Ascending aorta (tissue), 2 donors: ENCODE data around the gene ANKFN1. TPM values are rescaled to one million over a fixed set of nuclear protein-coding genes. Genes with fewer than 3 reads are reported as not detected.

Source experiments
- DNase-seq, 2 donors: peaks; one replicate each; pipeline ENCODE4 v3.0.0-alpha.2; 2019; ENCODE audit warnings: low spot score in 2 of 2
- H3K27ac ChIP-seq, 2 donors: fragments of 200-600 bp; sonication (generic); one replicate each; pipeline ENCODE4 v1.5.1; 2016 to 2017; ENCODE audit warnings: mild to moderate bottlenecking in 1 of 2
- H3K27me3 ChIP-seq: fragments of 200-600 bp; sonication (generic); one replicate; pipeline ENCODE4 v1.5.1; 2017
- H3K36me3 ChIP-seq, 2 donors: fragments of 200-600 bp; sonication (generic); one replicate each; pipeline ENCODE4 v1.5.1; 2016
- H3K4me1 ChIP-seq, 2 donors: fragments of 200-600 bp; sonication (generic); one replicate each; pipeline ENCODE4 v1.5.1; 2016 to 2017; ENCODE audit warnings: mild to moderate bottlenecking in 1 of 2
- H3K4me3 ChIP-seq, 2 donors: fragments of 200-600 bp; sonication (generic); one replicate each; pipeline ENCODE4 v1.5.1; 2016 to 2017; ENCODE audit warnings: mild to moderate bottlenecking in 1 of 2
- H3K9me3 ChIP-seq, 2 donors: fragments of 200-600 bp; sonication (generic); one replicate each; pipeline ENCODE4 v1.5.1; 2016
- intact Hi-C: fragments of 100-400 bp; cut with DNase I; formaldehyde crosslinking; loops from one replicate; pipeline ENCODE4 v1.15.1; 2023
- total RNA-seq: library from RNA; depleted of rRNA; stranded (reverse); fragments of >200 nt; gene quantifications from one replicate; pipeline ENCODE4 v1.1.0, GENCODE V29; 2016
- TF ChIP-seq, protein P1 (sequence below), 3 experiments: fragments of 200-600 bp in 2 of 3; fragments of 450-650 bp in 1 of 3; sonication (generic) in 2 of 3; IDR thresholded peaks; one replicate each; pipeline ENCODE4 v1.5.1; 2016 to 2019; ENCODE audit warnings: antibody characterized with exemption in 3 of 3, mild to moderate bottlenecking in 1 of 3, moderate library complexity in 1 of 3

ANKFN1 gene
- total RNA-seq, 1 donor from 2014 or later, result not detected

DNA sequence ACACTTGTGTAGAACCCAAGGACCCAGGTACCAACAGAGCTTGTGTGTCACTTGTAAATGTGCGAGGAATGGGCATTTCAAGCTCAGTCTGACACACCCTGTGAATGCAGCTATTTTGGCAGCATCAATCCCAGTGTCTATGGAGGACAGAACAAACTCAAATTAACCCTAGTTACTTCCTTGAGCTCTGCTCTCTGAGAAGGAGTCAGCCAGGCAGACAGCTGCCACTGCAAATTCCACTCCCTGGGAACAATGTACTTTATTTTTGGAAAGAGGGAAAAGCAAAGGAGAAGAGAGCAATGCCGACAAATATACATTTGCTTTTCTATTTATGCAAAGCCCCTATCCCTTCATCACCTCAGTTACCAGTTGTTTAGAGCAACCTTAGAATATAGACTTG, 391.8 kb downstream of the ANKFN1 start:
- Histone ChIP-seq H3K27me3 (no peaks in the 10 kb centered on the region), H3K4me1 (no peaks in the 10 kb centered on the region), H3K36me3 (no peaks in the 10 kb centered on the region), H3K27ac (no peak overlapping the region), H3K4me3 (no peak overlapping the region), H3K9me3 (no peaks in the 10 kb centered on the region)
- DNase-seq, result no peak
- intact Hi-C loops, result no loop called here
- TF ChIP-seq, protein P1, sequence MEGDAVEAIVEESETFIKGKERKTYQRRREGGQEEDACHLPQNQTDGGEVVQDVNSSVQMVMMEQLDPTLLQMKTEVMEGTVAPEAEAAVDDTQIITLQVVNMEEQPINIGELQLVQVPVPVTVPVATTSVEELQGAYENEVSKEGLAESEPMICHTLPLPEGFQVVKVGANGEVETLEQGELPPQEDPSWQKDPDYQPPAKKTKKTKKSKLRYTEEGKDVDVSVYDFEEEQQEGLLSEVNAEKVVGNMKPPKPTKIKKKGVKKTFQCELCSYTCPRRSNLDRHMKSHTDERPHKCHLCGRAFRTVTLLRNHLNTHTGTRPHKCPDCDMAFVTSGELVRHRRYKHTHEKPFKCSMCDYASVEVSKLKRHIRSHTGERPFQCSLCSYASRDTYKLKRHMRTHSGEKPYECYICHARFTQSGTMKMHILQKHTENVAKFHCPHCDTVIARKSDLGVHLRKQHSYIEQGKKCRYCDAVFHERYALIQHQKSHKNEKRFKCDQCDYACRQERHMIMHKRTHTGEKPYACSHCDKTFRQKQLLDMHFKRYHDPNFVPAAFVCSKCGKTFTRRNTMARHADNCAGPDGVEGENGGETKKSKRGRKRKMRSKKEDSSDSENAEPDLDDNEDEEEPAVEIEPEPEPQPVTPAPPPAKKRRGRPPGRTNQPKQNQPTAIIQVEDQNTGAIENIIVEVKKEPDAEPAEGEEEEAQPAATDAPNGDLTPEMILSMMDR (IDR thresholded peaks at IDR 0.05), result no peak

DNA sequence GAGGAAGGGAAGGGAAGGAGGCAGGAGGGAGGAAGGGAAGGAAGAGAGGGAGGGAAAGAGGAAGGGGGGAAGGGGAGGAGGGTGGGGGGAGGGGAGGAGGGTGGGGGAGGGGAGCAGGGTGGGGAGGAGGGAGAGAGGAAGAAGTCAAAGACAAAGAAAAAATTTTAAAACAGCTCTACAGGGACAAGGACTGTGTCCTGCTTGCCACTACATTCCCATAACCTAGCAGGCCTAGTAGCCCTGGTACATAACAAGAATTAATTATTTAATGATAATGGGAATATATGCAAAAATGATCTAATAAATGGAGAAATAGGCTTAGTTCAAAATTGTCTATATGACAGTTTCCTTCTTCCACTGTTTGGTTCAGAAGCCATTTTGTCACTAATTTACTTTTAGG, 392.7 kb downstream of the ANKFN1 start:
- intact Hi-C loops, result no loop called here
- Histone ChIP-seq H3K27me3 (no peaks in the 10 kb centered on the region), H3K36me3 (no peaks in the 10 kb centered on the region), H3K27ac (no peak overlapping the region), H3K4me3 (no peak overlapping the region), H3K4me1 (no peaks in the 10 kb centered on the region), H3K9me3 (no peaks in the 10 kb centered on the region)
- TF ChIP-seq, protein P1 (IDR thresholded peaks at IDR 0.05), result no peak
- no peak for DNase-seq

DNA sequence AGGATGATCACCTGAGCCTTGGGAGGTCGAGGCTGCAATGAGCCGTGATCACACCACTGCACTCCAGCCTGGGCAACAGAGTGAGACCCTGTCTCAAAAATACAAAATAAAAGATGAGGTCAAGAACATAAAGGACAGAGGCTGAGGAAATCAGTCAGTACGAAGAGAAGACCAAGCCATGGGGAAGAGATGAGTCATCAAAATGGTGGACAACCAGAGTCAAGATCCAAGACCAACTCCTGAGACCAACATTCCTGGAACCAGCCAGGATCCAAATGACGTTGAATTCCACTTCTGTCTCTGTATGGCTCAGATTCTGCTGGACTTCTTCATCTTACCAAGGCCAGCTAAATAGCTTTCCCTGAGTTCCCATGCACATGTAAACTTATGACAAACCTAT, 395.4 kb downstream of the ANKFN1 start:
- H3K27me3 ChIP-seq, result no peaks in the 10 kb centered on the region
- no peak overlapping the region for H3K4me3 ChIP-seq
- no peak for DNase-seq
- intact Hi-C loops, result no loop called here
- no peaks in the 10 kb centered on the region for H3K9me3 ChIP-seq
- TF ChIP-seq, protein P1 (IDR thresholded peaks at IDR 0.05), result no peak
- H3K27ac ChIP-seq, result no peak overlapping the region
- no peaks in the 10 kb centered on the region for H3K4me1 ChIP-seq
- H3K36me3 ChIP-seq, result no peaks in the 10 kb centered on the region

DNA sequence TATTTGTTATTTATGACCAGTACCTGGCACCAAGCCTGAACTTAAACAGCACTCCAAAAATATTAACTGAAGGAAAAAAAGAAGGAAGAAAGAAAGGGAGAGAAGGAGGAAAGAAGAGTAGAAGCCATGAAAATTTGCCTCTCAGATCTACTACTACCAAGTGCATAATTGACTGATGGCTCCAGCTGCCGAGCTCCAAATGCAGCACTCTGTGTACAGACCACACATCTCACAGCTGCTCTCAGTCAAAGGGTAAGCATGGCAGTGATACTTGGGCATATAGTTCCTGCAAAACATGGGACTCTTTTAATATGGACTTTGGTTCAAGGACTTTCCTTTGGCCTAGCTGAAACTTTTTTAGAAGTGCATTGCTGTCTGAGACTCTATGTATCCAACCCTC, 396.2 kb downstream of the ANKFN1 start:
- H3K4me3 ChIP-seq, result no peak overlapping the region
- DNase-seq, result no peak
- no peaks in the 10 kb centered on the region for H3K9me3 ChIP-seq
- TF ChIP-seq, protein P1 (IDR thresholded peaks at IDR 0.05), result no peak
- H3K36me3 ChIP-seq, result no peaks in the 10 kb centered on the region
- intact Hi-C loops, result no loop called here
- H3K27me3 ChIP-seq, result no peaks in the 10 kb centered on the region
- no peak overlapping the region for H3K27ac ChIP-seq
- H3K4me1 ChIP-seq, result no peaks in the 10 kb centered on the region

DNA sequence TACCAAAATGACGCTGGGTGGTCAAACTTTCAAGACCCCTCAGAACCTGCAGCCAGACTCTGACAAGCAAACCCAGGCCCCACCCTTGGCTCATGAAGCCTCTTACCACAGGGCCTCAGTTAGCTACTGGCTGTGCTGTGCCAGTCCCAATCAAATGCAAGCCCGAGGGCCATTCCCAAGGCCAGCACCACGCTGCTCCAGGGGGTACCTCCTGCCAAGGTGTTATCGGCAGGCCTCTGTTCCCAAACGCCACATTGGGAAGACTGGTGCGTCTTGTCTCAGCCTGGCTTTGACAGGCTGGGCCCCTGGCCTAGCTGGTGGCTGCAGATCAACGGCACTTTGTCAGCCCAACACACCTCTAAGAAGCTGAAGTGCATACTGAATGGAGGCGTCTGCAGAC, 404.4 kb downstream of the ANKFN1 start:
- DNase-seq, result no peak
- H3K27ac ChIP-seq, result no peak overlapping the region
- H3K27me3 ChIP-seq, result no peaks in the 10 kb centered on the region
- TF ChIP-seq, protein P1 (IDR thresholded peaks at IDR 0.05), result no peak
- H3K4me1 ChIP-seq, result no peaks in the 10 kb centered on the region
- intact Hi-C loops, result no loop called here
- no peaks in the 10 kb centered on the region for H3K36me3 ChIP-seq
- H3K4me3 ChIP-seq, result no peak overlapping the region
- no peaks in the 10 kb centered on the region for H3K9me3 ChIP-seq

DNA sequence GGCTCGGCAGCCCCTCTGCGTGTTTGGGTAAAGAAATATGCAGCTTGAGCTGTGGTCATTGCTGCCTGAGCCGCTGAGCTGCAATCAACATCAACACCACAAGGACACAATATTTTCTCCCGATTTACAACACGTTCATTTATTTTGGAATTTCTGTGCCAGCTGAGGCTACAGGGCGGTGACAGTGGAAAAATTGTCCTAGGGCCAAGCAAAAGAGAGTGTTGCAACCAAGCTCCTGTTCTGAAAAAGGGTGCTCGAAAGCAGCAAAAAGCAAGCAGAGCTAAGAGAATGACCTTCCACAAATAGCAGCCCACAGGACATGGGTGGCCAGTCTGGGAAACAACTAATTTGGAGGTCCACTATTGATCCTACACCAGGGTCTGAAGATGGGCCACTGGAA, 404.8 kb downstream of the ANKFN1 start:
- intact Hi-C loops, result no loop called here
- H3K27me3 ChIP-seq, result no peaks in the 10 kb centered on the region
- H3K27ac ChIP-seq, result no peak overlapping the region
- no peak overlapping the region for H3K4me3 ChIP-seq
- TF ChIP-seq, protein P1 (IDR thresholded peaks at IDR 0.05), result no peak
- no peaks in the 10 kb centered on the region for H3K9me3 ChIP-seq
- H3K36me3 ChIP-seq, result no peaks in the 10 kb centered on the region
- DNase-seq, result no peak
- no peaks in the 10 kb centered on the region for H3K4me1 ChIP-seq
